ENCODE results near the gene BAX. TPM values are rescaled to one million over a fixed set of nuclear protein-coding genes. Genes with fewer than 3 reads are reported as not detected.

BAX gene
- total RNA-seq (10 to 100 TPM; 18.1 to 79.0 (median 56.1) TPM), polyA plus RNA-seq (10 to 100 TPM; 21.5 to 61.3 (median 41.0) TPM)
- long read RNA-seq, donor 1, transcript BAX-202 (6 exons, 793 nt) = major isoform, 17 of 23 reads
- long read RNA-seq, donor 1, partial matches to known transcripts = 0 of 23 reads
- long read RNA-seq, donor 1, other reads (novel, unspliced or antisense) = 0 of 23 reads
- long read RNA-seq, donor 2, transcript BAX-202 (6 exons, 793 nt) = major isoform, 10 of 11 reads
- long read RNA-seq, donor 2, partial matches to known transcripts = 0 of 11 reads
- long read RNA-seq, donor 2, other reads (novel, unspliced or antisense) = 0 of 11 reads
- long read RNA-seq, donor 3, transcript BAX-202 (6 exons, 793 nt) = major isoform, 12 of 13 reads
- long read RNA-seq, donor 3, partial matches to known transcripts = 0 of 13 reads
- long read RNA-seq, donor 3, other reads (novel, unspliced or antisense) = 0 of 13 reads
- long read RNA-seq, donor 4, partial matches to known transcripts = 0 of 4 reads
- long read RNA-seq, donor 4, other reads (novel, unspliced or antisense) = 0 of 4 reads
- long read RNA-seq, donor 5, transcript BAX-202 (6 exons, 793 nt) = major isoform, 42 of 68 reads
- long read RNA-seq, donor 5, partial matches to known transcripts = 4 of 68 reads
- long read RNA-seq, donor 5, other reads (novel, unspliced or antisense) = 10 of 68 reads
- long read RNA-seq, donor 6, partial matches to known transcripts = 1 of 3 reads
- long read RNA-seq, donor 6, other reads (novel, unspliced or antisense) = 1 of 3 reads
- long read RNA-seq, donor 7, transcript BAX-202 (6 exons, 793 nt) = major isoform, 14 of 16 reads
- long read RNA-seq, donor 7, partial matches to known transcripts = 0 of 16 reads
- long read RNA-seq, donor 7, other reads (novel, unspliced or antisense) = 0 of 16 reads
- long read RNA-seq, donor 8, transcript BAX-207 (5 exons, 1,346 nt) = minor isoform, 6 of 39 reads
- long read RNA-seq, donor 8, transcript BAX-202 (6 exons, 793 nt) = major isoform, 32 of 39 reads
- long read RNA-seq, donor 8, partial matches to known transcripts = 0 of 39 reads
- long read RNA-seq, donor 8, other reads (novel, unspliced or antisense) = 0 of 39 reads
- long read RNA-seq, donor 9, transcript BAX-202 (6 exons, 793 nt) = major isoform, 17 of 22 reads
- long read RNA-seq, donor 9, partial matches to known transcripts = 5 of 22 reads
- long read RNA-seq, donor 9, other reads (novel, unspliced or antisense) = 0 of 22 reads
- long read RNA-seq, donor 10, transcript BAX-202 (6 exons, 793 nt) = major isoform, 13 of 14 reads
- long read RNA-seq, donor 10, partial matches to known transcripts = 0 of 14 reads
- long read RNA-seq, donor 10, other reads (novel, unspliced or antisense) = 0 of 14 reads

- WGBS, 4 donors = 0 to 1% (median 0%) methylated on average over 2 to 70 of the region's 71 CpGs
- H3K9me3 ChIP-seq (replicated peaks in 1 of 3) = no peaks in the 10 kb centered on the region
- peaks cover 0 to 10% of the 10 kb centered on the region in 2 donors for H3K4me1 ChIP-seq (replicated peaks in 1 of 2)
- H3K4me3 ChIP-seq = peak within 1 kb of the TSS; percentile 20 to 84 (median 76)
- intact Hi-C loops (cut with DNase I) = no loop called here
- no peaks in the 10 kb centered on the region for H3K27me3 ChIP-seq
- H3K27ac ChIP-seq = peak within 1 kb of the TSS; percentile 14 to 87 (median 69)
- peak; percentile 97 to 99 (median 98) for DNase-seq
- no peaks in the 10 kb centered on the region for H3K36me3 ChIP-seq (replicated peaks in 1 of 2)
- TF ChIP-seq POLR2A (IDR thresholded peaks at IDR 0.05) (peak; percentile 58 to 66), CTCF (IDR thresholded peaks at IDR 0.05) (peak in 2 of 6 experiments; percentile 18 to 26)
These were observed at the start of gene BAX for GRCh38 chr19:48954595-48955307. TSS of gene BAX (plus strand) at chr19:48954875. CDS start at chr19:48954929, 54 bp downstream.

- no peaks in the 10 kb centered on the region for H3K27me3 ChIP-seq
These were observed 49.0 kb upstream of the BAX start for GRCh38 chr19:48905664-48906063.

GRCh38 chr19:48906324-48906723 lies 48.4 kb upstream of the BAX start:
- intact Hi-C loops (cut with DNase I) = no loop called here

More at GRCh38 chr19:48905664-48906063, 49.0 kb upstream of the BAX start:
- H3K4me3 ChIP-seq = no peak overlapping the region
- no peaks in the 10 kb centered on the region for H3K9me3 ChIP-seq (replicated peaks in 1 of 3)
- intact Hi-C loops (cut with DNase I) = no loop called here
- peaks cover 2 to 11% of the 10 kb centered on the region in 2 donors for H3K4me1 ChIP-seq (replicated peaks in 1 of 2)
- no peak for DNase-seq
- no peak for TF ChIP-seq POLR2A (IDR thresholded peaks at IDR 0.05)
- no peak for TF ChIP-seq CTCF (IDR thresholded peaks at IDR 0.05)
- peaks cover 0 to 46% of the 10 kb centered on the region in 2 donors for H3K36me3 ChIP-seq (replicated peaks in 1 of 2)
- H3K27ac ChIP-seq = no peak overlapping the region
- WGBS, 4 donors = 83 to 94% (median 92%) methylated on average over 9 to 14 of the region's 14 CpGs

More at GRCh38 chr19:48906324-48906723, 48.4 kb upstream of the BAX start:
- WGBS, 4 donors = 94 to 99% (median 96%) methylated on average over 10 of the region's 10 CpGs
- no peak overlapping the region for H3K4me3 ChIP-seq
- peaks cover 0 to 53% of the 10 kb centered on the region in 2 donors for H3K36me3 ChIP-seq (replicated peaks in 1 of 2)
- no peak for DNase-seq
- no peaks in the 10 kb centered on the region for H3K9me3 ChIP-seq (replicated peaks in 1 of 3)
- H3K27ac ChIP-seq = no peak overlapping the region
- peaks cover under 1 to 6% of the 10 kb centered on the region in 2 donors for H3K4me1 ChIP-seq (replicated peaks in 1 of 2)
- H3K27me3 ChIP-seq = no peaks in the 10 kb centered on the region
- TF ChIP-seq POLR2A (IDR thresholded peaks at IDR 0.05) (no peak), CTCF (IDR thresholded peaks at IDR 0.05) (no peak)

All from adrenal gland (tissue), 19 donors.